DOHH2 (cell line): Measurements from ENCODE around the gene RBFOX2.

Experiments
- CTCF ChIP-seq: fragments of 200-600 bp; sonication (generic); IDR thresholded peaks from one replicate; pipeline ENCODE4 v1.5.1; 2014; ENCODE audit warnings: antibody characterized with exemption, mild to moderate bottlenecking, low read depth, low read length; ENCODE audit not compliant: poor library complexity, severe bottlenecking
- EZH2phosphoT487 ChIP-seq: fragments of 200-600 bp; sonication (generic); IDR thresholded peaks from 2 replicates; pipeline ENCODE4 v1.6.1; 2017; ENCODE audit warnings: borderline replicate concordance, mild to moderate bottlenecking, antibody characterized with exemption, low read length, moderate library complexity, mixed read lengths

- no peak for TF ChIP-seq CTCF
- TF ChIP-seq EZH2phosphoT487: no peak
These were observed 46.7 kb downstream of the RBFOX2 start for GRCh38 chr22:35981900-35982299.
